ENCODE data around the gene RRM2. TPM values are rescaled to one million over a fixed set of nuclear protein-coding genes. Genes with fewer than 3 reads are reported as not detected.

RRM2 gene
- total RNA-seq, 1 experiment from 2014 or later, result 330 TPM

- Histone ChIP-seq H4K20me1 (ENCODE audit: insufficient read depth) (no peaks in the 10 kb centered on the region), H3K79me2 (ENCODE audit: insufficient read depth, low read length) (no peaks in the 10 kb centered on the region), H3K36me3 (ENCODE audit: control insufficient read depth in 1 of 2, insufficient read depth in 2 of 2, low read length in 2 of 2) (no peaks in the 10 kb centered on the region), H2AFZ (ENCODE audit: low read depth, low read length, poor library complexity, severe bottlenecking) (no peak overlapping the region), H3K9me3 (ENCODE audit: control insufficient read depth in 1 of 2, insufficient read depth in 1 of 2, low read depth in 1 of 2, low read length in 2 of 2) (no peaks in the 10 kb centered on the region), H3K27me3 (ENCODE audit: insufficient read depth, low read length) (0 out of 2 replicates have a peak, but pooled peaks cover 2% of the 10 kb centered on the region), H3K9me2 (ENCODE audit: insufficient read depth) (no peaks in the 10 kb centered on the region), H3K9ac (ENCODE audit: low read length) (no peak overlapping the region), H3K4me3 (replicated peaks in 1 of 2; ENCODE audit: low read depth in 1 of 2, low read length in 2 of 2) (no peak overlapping the region), H3K4me1 (ENCODE audit: control insufficient read depth in 1 of 2, insufficient read depth in 2 of 2, low read length in 2 of 2) (peaks cover 6 to 13% of the 10 kb centered on the region in 2 experiments), H3K27ac (ENCODE audit: low read depth, low read length) (no peak overlapping the region), H3K4me2 (ENCODE audit: low read length) (no peak overlapping the region)
- ChIA-PET CTCF (interaction anchor here (2.5 to 3.8 kb wide), 2 partner anchors 10 to 14 kb away, joined by 12 to 14 read pairs; no protein-coding TSS in a partner anchor), RAD21 (ENCODE audit: low non-redundant PET in 1 of 2, low total read pairs in 2 of 2, uncharacterized antibody in 2 of 2, unreplicated experiment in 2 of 2) (interaction anchor here in 1 of 2 experiments (0.6 to 1.3 kb wide), 2 partner anchors 60 to 352 kb away, joined by 3 read pairs; no protein-coding TSS in a partner anchor), POLR2A (no interaction called here)
- intact Hi-C loops (cut with micrococcal nuclease), result no loop called here
- TF ChIP-seq TCF7L2 (IDR thresholded peaks at IDR 0.05; ENCODE audit: borderline replicate concordance, extremely low read depth, insufficient read depth, insufficient read length) (no peak), ELF1 (IDR thresholded peaks at IDR 0.05; ENCODE audit: borderline replicate concordance, low read depth) (no peak), SRF (IDR thresholded peaks at IDR 0.05; ENCODE audit: low read depth) (no peak)
- DNase-seq (ENCODE audit: low read depth, low spot score) (no peak), ATAC-seq (no peak)
- BruUV-seq (replicated peaks), result no TSS peak
Measured at GRCh38 chr2:10083046-10083445, 39.5 kb upstream of the RRM2 start.

DNA sequence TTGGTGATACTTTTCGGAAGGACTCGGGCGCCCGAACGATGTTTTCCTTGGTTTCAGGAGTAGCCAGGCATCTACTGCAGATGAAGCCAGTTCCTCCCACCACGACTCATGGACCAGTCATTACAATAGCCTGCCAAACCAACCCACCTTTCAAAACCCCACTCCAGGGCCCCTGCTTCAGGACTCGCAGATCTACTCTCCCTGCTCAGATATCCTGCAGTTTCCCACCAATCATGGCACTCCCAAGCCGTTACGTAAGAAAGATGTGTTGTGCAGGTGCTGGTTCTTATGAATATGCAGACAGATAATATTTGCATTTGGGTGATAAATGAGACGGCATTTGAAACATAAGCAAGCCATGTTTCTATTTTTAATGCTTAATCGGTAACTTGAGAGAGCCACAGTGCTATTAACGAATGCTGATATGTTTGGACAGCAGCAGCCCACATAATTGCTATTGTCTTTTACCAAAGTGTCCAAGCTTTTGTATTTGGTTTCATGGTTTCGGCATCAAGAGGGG, 38.8 kb upstream of the RRM2 start:
- Histone ChIP-seq H3K79me2 (ENCODE audit: insufficient read depth, low read length) (no peaks in the 10 kb centered on the region), H3K9me3 (ENCODE audit: control insufficient read depth in 1 of 2, insufficient read depth in 1 of 2, low read depth in 1 of 2, low read length in 2 of 2) (no peaks in the 10 kb centered on the region), H3K27ac (ENCODE audit: low read depth, low read length) (no peak overlapping the region), H2AFZ (ENCODE audit: low read depth, low read length, poor library complexity, severe bottlenecking) (no peak overlapping the region), H3K4me3 (replicated peaks in 1 of 2; ENCODE audit: low read depth in 1 of 2, low read length in 2 of 2) (no peak overlapping the region), H4K20me1 (ENCODE audit: insufficient read depth) (no peaks in the 10 kb centered on the region), H3K4me1 (ENCODE audit: control insufficient read depth in 1 of 2, insufficient read depth in 2 of 2, low read length in 2 of 2) (peaks cover 5 to 12% of the 10 kb centered on the region in 2 experiments), H3K9me2 (ENCODE audit: insufficient read depth) (no peaks in the 10 kb centered on the region), H3K4me2 (ENCODE audit: low read length) (no peak overlapping the region), H3K36me3 (ENCODE audit: control insufficient read depth in 1 of 2, insufficient read depth in 2 of 2, low read length in 2 of 2) (no peaks in the 10 kb centered on the region), H3K9ac (ENCODE audit: low read length) (no peak overlapping the region), H3K27me3 (ENCODE audit: insufficient read depth, low read length) (0 out of 2 replicates have a peak, but pooled peaks cover 2% of the 10 kb centered on the region)
- CTCF ChIA-PET, result interaction anchor here (2.5 to 3.8 kb wide), 2 partner anchors 11 to 13 kb away, joined by 12 to 14 read pairs; no protein-coding TSS in a partner anchor
- TF ChIP-seq CEBPB (IDR thresholded peaks at IDR 0.05; ENCODE audit: low read depth) (no peak), CTCF (IDR thresholded peaks at IDR 0.05 in 2 of 3, conservative IDR thresholded peaks at IDR 0.05 in 1 of 3; ENCODE audit: borderline replicate concordance in 1 of 3, insufficient read depth in 1 of 3, low read depth in 2 of 3, low read length in 2 of 3) (no peak), MAX (IDR thresholded peaks at IDR 0.05) (no peak), SIN3A (IDR thresholded peaks at IDR 0.05; ENCODE audit: low read depth) (no peak), POLR2A (IDR thresholded peaks at IDR 0.05; ENCODE audit: borderline replicate concordance, extremely low read depth, insufficient read depth, insufficient read length) (no peak), SP1 (IDR thresholded peaks at IDR 0.05; ENCODE audit: low read depth) (no peak), YY1 (IDR thresholded peaks at IDR 0.05; ENCODE audit: extremely low read depth, insufficient replicate concordance, low read depth, low read length) (no peak), EZH2phosphoT487 (IDR thresholded peaks at IDR 0.05; ENCODE audit: borderline replicate concordance) (no peak), TCF7L2 (IDR thresholded peaks at IDR 0.05; ENCODE audit: borderline replicate concordance, extremely low read depth, insufficient read depth, insufficient read length) (no peak)
- no peak for DNase-seq (ENCODE audit: low read depth, low spot score)
- ATAC-seq, result no peak
- BruUV-seq (replicated peaks), result no TSS peak
- POLR2A ChIA-PET, result no interaction called here
- intact Hi-C loops (cut with micrococcal nuclease), result no loop called here
- RAD21 ChIA-PET (ENCODE audit: low non-redundant PET in 1 of 2, low total read pairs in 2 of 2, uncharacterized antibody in 2 of 2, unreplicated experiment in 2 of 2), result interaction anchor here in 1 of 2 experiments (1.3 kb wide), 1 partner anchor 351 kb away, joined by 3 read pairs; no protein-coding TSS in a partner anchor

Measured in HCT116 (cell line).